K562 (cell line): Measurements from ENCODE around the gene INTS1. TPM values are rescaled to one million over a fixed set of nuclear protein-coding genes. Genes with fewer than 3 reads are reported as not detected.

Experiments
- ATAC-seq: fragments of 200-7000 bp; cut with Tn5 transposase; 3 replicates; pipeline ENCODE4 v1.9.1; 2020; ENCODE audit warnings: moderate library complexity
- BruUV-seq: library from RNA; stranded (reverse); fragments of 400-500 nt; replicated peaks from 2 replicates; lab custom pipeline; 2021; lab: Mats Ljungman, UMichigan
- CTCF ChIA-PET: fragments of 300-600 bp; formaldehyde crosslinking; extraction: SDS; loops from one replicate; lab custom pipeline; 2021; ENCODE audit warnings: low intra/inter-chr PET ratio; lab: Yijun Ruan, JAX
- POLR2A ChIA-PET: fragments of 300-600, 350-650 bp; sonication (Branson Sonifier 250); formaldehyde crosslinking; extraction: SDS; loops from one replicate; lab custom pipeline; 2021; ENCODE audit warnings: antibody characterized with exemption, inconsistent platforms; lab: Yijun Ruan, JAX
- DNase-seq, 4 experiments: peaks; one replicate each; pipeline versions ENCODE4 v3.0.0 to v3.0.0-alpha.2; 2011 to 2018; ENCODE audit warnings: low spot score in 3 of 4, mixed read lengths in 3 of 4; ENCODE audit errors: extremely low read depth in 1 of 4
- FAIRE-seq: peaks from 2 replicates; lab custom pipeline; 2011; peaks lifted over from hg19 to GRCh38; lab: Jason Lieb, UNC
- H2AFZ ChIP-seq: 2 replicates; pipeline ENCODE4 v1.6.0; 2011; ENCODE audit warnings: low read depth, low read length, control low read depth, inconsistent platforms
- H3K27ac ChIP-seq: fragments of 200-600 bp; 3 replicates; pipeline ENCODE4 v1.8.0; 2011; ENCODE audit warnings: low read depth, mild to moderate bottlenecking, control low read depth, inconsistent platforms, low read length, moderate library complexity, mixed read lengths; ENCODE audit errors: extremely low read depth
- H3K27me3 ChIP-seq, 2 experiments: fragments of 300-600 bp in 1 of 2; 2 replicates in 1 of 2; 3 replicates in 1 of 2; pipeline versions ENCODE4 v1.6.0 to v1.8.0; 2011; ENCODE audit warnings: inconsistent platforms in 2 of 2, low read length in 2 of 2, mild to moderate bottlenecking in 1 of 2, mixed read lengths in 1 of 2, moderate library complexity in 1 of 2; ENCODE audit not compliant: control insufficient read depth in 2 of 2, insufficient read depth in 2 of 2
- H3K36me3 ChIP-seq: fragments of 300-600 bp; 3 replicates; pipeline ENCODE4 v1.8.0; 2011; ENCODE audit warnings: mild to moderate bottlenecking, low read length, inconsistent platforms; ENCODE audit not compliant: control insufficient read depth, insufficient read depth
- H3K4me1 ChIP-seq, 2 experiments: fragments of 200-600 bp in 1 of 2; replicated peaks in 1 of 2; 2 replicates in 1 of 2; 3 replicates in 1 of 2; pipeline versions ENCODE4 v1.5.1 to v1.8.0; 2011; ENCODE audit warnings: inconsistent platforms in 2 of 2, low read length in 2 of 2, mild to moderate bottlenecking in 1 of 2, mixed read lengths in 1 of 2, moderate library complexity in 1 of 2; ENCODE audit not compliant: control insufficient read depth in 2 of 2, insufficient read depth in 2 of 2
- H3K4me2 ChIP-seq: 2 replicates; pipeline ENCODE4 v1.6.1; 2011; ENCODE audit warnings: low read length, control low read depth, inconsistent platforms, mixed read lengths; ENCODE audit not compliant: insufficient read depth
- H3K4me3 ChIP-seq: fragments of 200-600 bp; sonication (generic), shearing (Covaris generic); 2 replicates; pipeline ENCODE4 v1.5.1; 2016; ENCODE audit warnings: control low read depth, inconsistent platforms
- H3K79me2 ChIP-seq: fragments of 200-600 bp; 3 replicates; pipeline ENCODE4 v1.8.0; 2011; ENCODE audit warnings: low read length, inconsistent platforms; ENCODE audit not compliant: control insufficient read depth, insufficient read depth
- H3K9ac ChIP-seq, 2 experiments: 2 replicates each; pipeline versions ENCODE4 v1.6.0 to v1.6.1; 2011; ENCODE audit warnings: low read depth in 2 of 2, low read length in 2 of 2, control low read depth in 1 of 2, inconsistent platforms in 1 of 2, mild to moderate bottlenecking in 1 of 2, mixed read lengths in 1 of 2; ENCODE audit not compliant: insufficient read depth in 1 of 2
- H3K9me1 ChIP-seq: one replicate; pipeline ENCODE4 v1.6.0; 2011; ENCODE audit warnings: inconsistent platforms, mild to moderate bottlenecking, low read length, moderate library complexity; ENCODE audit not compliant: control insufficient read depth, insufficient read depth
- H3K9me3 ChIP-seq: replicated peaks from 2 replicates; pipeline ENCODE4 v1.5.1; 2011; ENCODE audit warnings: low read depth, low read length, inconsistent platforms; ENCODE audit not compliant: control insufficient read depth, insufficient read depth
- H4K20me1 ChIP-seq: replicated peaks from 2 replicates; pipeline ENCODE4 v1.6.1; 2011; ENCODE audit warnings: low read length, inconsistent platforms, mixed read lengths; ENCODE audit not compliant: control insufficient read depth, insufficient read depth
- BCOR ChIP-seq: fragments of 450-650 bp; IDR thresholded peaks from 2 replicates; pipeline ENCODE4 v1.6.1; 2016
- CBX8 ChIP-seq: fragments of 200-600 bp; sonication (generic); IDR thresholded peaks from 2 replicates; pipeline ENCODE4 v1.6.1; 2012; ENCODE audit warnings: borderline replicate concordance, mixed run types, low read depth, mild to moderate bottlenecking, moderate library complexity, mixed read lengths, low read length, control low read depth, inconsistent platforms; ENCODE audit not compliant: poor library complexity, severe bottlenecking; ENCODE audit errors: extremely low read depth
- E2F8 ChIP-seq: fragments of 450-650 bp; IDR thresholded peaks from 2 replicates; pipeline ENCODE4 v1.7.1; 2018; ENCODE audit warnings: mild to moderate bottlenecking, low read depth; ENCODE audit not compliant: partially characterized antibody
- ETV5 ChIP-seq: sonication (generic); formaldehyde crosslinking; IDR thresholded peaks from 2 replicates; pipeline ENCODE4 v1.4.0; 2020; ENCODE audit warnings: low read depth, mild to moderate bottlenecking, missing genetic modification reagents
- HEY1 ChIP-seq: fragments of 250-450 bp; sonication (Bioruptor Pico); IDR thresholded peaks from 2 replicates; pipeline ENCODE4 v1.5.0; 2020; ENCODE audit warnings: mild to moderate bottlenecking, moderate library complexity, borderline replicate concordance
- KDM1A ChIP-seq, 2 experiments: fragments of 450-650 bp; IDR thresholded peaks; 2 replicates each; pipeline ENCODE4 v1.6.1; 2016; ENCODE audit warnings: mild to moderate bottlenecking in 2 of 2
- MCM5 ChIP-seq: fragments of 450-650 bp; IDR thresholded peaks from 2 replicates; pipeline ENCODE4 v1.6.1; 2016; ENCODE audit warnings: low read depth
- MTF1 ChIP-seq: fragments of 250-450 bp; sonication (Bioruptor Pico); IDR thresholded peaks from 2 replicates; pipeline ENCODE4 v1.9.0; 2021; ENCODE audit warnings: moderate library complexity, mild to moderate bottlenecking, inconsistent platforms, borderline replicate concordance
- POLR2AphosphoS5 ChIP-seq: IDR thresholded peaks from 2 replicates; pipeline ENCODE4 v1.6.1; 2011; ENCODE audit warnings: mild to moderate bottlenecking, low read depth, low read length, moderate library complexity; ENCODE audit not compliant: control insufficient read depth, insufficient read depth
- POLR3G ChIP-seq: IDR thresholded peaks from 2 replicates; pipeline ENCODE4 v1.6.1; 2011; ENCODE audit not compliant: insufficient read length, insufficient replicate concordance; ENCODE audit errors: extremely low read depth
- RBM17 ChIP-seq: fragments of 200-400 bp; formaldehyde crosslinking; IDR thresholded peaks from 2 replicates; pipeline ENCODE4 v1.6.1; 2017; ENCODE audit warnings: low read depth, mild to moderate bottlenecking, low read length, borderline replicate concordance
- TAF1 ChIP-seq: IDR thresholded peaks from 2 replicates; pipeline ENCODE4 v1.6.1; 2011; ENCODE audit warnings: mild to moderate bottlenecking, low read length, moderate library complexity; ENCODE audit not compliant: insufficient read depth, control insufficient read depth, severe bottlenecking; ENCODE audit errors: extremely low read depth
- THRAP3 ChIP-seq: fragments of 450-650 bp; IDR thresholded peaks from 2 replicates; pipeline ENCODE4 v1.6.1; 2016; ENCODE audit warnings: mild to moderate bottlenecking, inconsistent platforms, borderline replicate concordance
- ZFP1 ChIP-seq: fragments of 450-650 bp; formaldehyde crosslinking; IDR thresholded peaks from 2 replicates; pipeline ENCODE4 v1.4.0; 2020; ENCODE audit warnings: mild to moderate bottlenecking, mixed read lengths
- ZNF124 ChIP-seq: sonication (generic); formaldehyde crosslinking; IDR thresholded peaks from 2 replicates; pipeline ENCODE4 v1.8.1; 2022; ENCODE audit warnings: missing genetic modification reagents
- ZNF347 ChIP-seq: fragments of 450-650 bp; formaldehyde crosslinking; IDR thresholded peaks from 2 replicates; pipeline ENCODE4 v1.4.0; 2020; ENCODE audit warnings: low read depth, mild to moderate bottlenecking, moderate library complexity
- ZNF444 ChIP-seq: fragments of 250-450 bp; sonication (Bioruptor Pico); IDR thresholded peaks from 2 replicates; pipeline ENCODE4 v1.4.0; 2020; ENCODE audit warnings: mild to moderate bottlenecking, moderate library complexity
- WGBS: fragments of 100-300 bp; shearing (Covaris generic); methylation state at CpG from one replicate; pipeline ENCODE4 v1.1.6; 2016; ENCODE audit warnings: low coverage, mixed read lengths; ENCODE audit not compliant: insufficient coverage; ENCODE audit errors: missing lambda C conversion rate; 5-methylcytosine and 5-hydroxymethylcytosine counted together
- in situ Hi-C: fragments of 300-500 bp; cut with MboI; formaldehyde crosslinking; loops from 4 replicates; pipeline ENCODE4 v1.15.0; 2018; ENCODE audit warnings: inconsistent platforms, mixed read lengths
- intact Hi-C: fragments of 100-400 bp; cut with micrococcal nuclease; formaldehyde crosslinking; loops from 2 replicates; pipeline ENCODE4 v1.14.2; 2022
- polyA plus RNA-seq, 8 experiments: library from polyadenylated mRNA; depleted of rRNA in 4 of 8; stranded (reverse) in 5 of 8; unstranded in 3 of 8; fragments of >200 nt; fragmentation: Nextera tagmentation in 2 of 8; fragmentation: Illumina TruSeq in 1 of 8; extraction: Ambion mirVana in 2 of 8; extraction: Trizol in 1 of 8; gene quantifications; 2 replicates each; pipeline versions ENCODE4 v1.2.1 to v1.2.3, GENCODE V29; 2011 to 2014; ENCODE audit warnings: inconsistent platforms in 1 of 8, missing spikeins in 1 of 8
- total RNA-seq, 7 experiments: library from RNA; depleted of rRNA in 6 of 7; stranded (reverse); fragments of >200 nt in 6 of 7; fragmentation: Illumina TruSeq in 2 of 7; extraction: Trizol in 2 of 7; gene quantifications; 2 replicates each; pipeline versions ENCODE4 v1.2.1 to v1.2.3, GENCODE V29; 2011 to 2021; ENCODE audit warnings: low replicate concordance in 1 of 7
- TF ChIP-seq, protein P1 (sequence below): fragments of 450-650 bp; formaldehyde crosslinking; IDR thresholded peaks from 2 replicates; pipeline ENCODE4 v1.4.0; 2022; ENCODE audit warnings: missing genetic modification characterization

Gene INTS1
- total and polyA plus RNA-seq, 9 of the 15 experiments (the other 6 are each of a cell fraction or from before 2014, with no cell fraction given) = 0.34 to 119 (median 18.5) TPM

GRCh38 chr7:1532456-1533254 lies 28.5 kb upstream of the INTS1 start:
- ChIA-PET POLR2A (interaction anchor here (0.7 to 1.7 kb wide), 8 partner anchors 10 to 57 kb away, joined by 3 to 6 read pairs (median 3); no protein-coding TSS in a partner anchor), CTCF (no interaction called here)
- BruUV-seq = TSS peak; percentile 41
- peaks cover 62% of the 10 kb centered on the region for H3K79me2 ChIP-seq
- in situ Hi-C loops (no loop called here), intact Hi-C loops (no loop called here)
- FAIRE-seq = peak; percentile 93
- H3K27me3 ChIP-seq = peaks cover 3 to 6% of the 10 kb centered on the region in 2 experiments; a peak in 3 of 5 replicates
- no peaks in the 10 kb centered on the region for H3K9me3 ChIP-seq
- H3K27ac ChIP-seq = peak overlapping the region; percentile 59
- peaks cover 42 to 77% of the 10 kb centered on the region in 2 experiments for H3K4me1 ChIP-seq
- peak overlapping the region; percentile 55 for H3K4me2 ChIP-seq
- peaks cover 19% of the 10 kb centered on the region; the same call in 2 of the 3 replicates for H3K36me3 ChIP-seq
- DNase-seq = peak in 3 of 4 experiments; percentile 41 to 70 (median 66)
- peak overlapping the region; percentile 65 to 87 for H3K9ac ChIP-seq
- peaks cover 7% of the 10 kb centered on the region for H3K9me1 ChIP-seq
- H2AFZ ChIP-seq = no peak overlapping the region
- 4% methylated on average over 36 of the region's 36 CpGs for whole genome bisulfite sequencing
- peak overlapping the region; percentile 54; the same call in 1 of the 2 replicates for H3K4me3 ChIP-seq
- peaks cover 47% of the 10 kb centered on the region for H4K20me1 ChIP-seq
- peak; percentile 69 for ATAC-seq
- TF ChIP-seq HEY1 (CRISPR knock-in tag) (no peak), MCM5 (no peak), MTF1 (no peak), KDM1A (IDR thresholded peaks at IDR 0.05) (peak; percentile 88; a peak in 3 of 4 replicates), ZFP1 (CRISPR knock-in tag) (no peak), ZNF444 (CRISPR knock-in tag) (no peak), THRAP3 (no peak), BCOR (peak; percentile 36; the same call in 1 of the 2 replicates), TAF1 (no peak), ZNF347 (no peak), CBX8 (no peak), RBM17 (no peak), POLR2AphosphoS5 (no peak), E2F8 (peak; percentile 44), ZNF124 (CRISPR knock-in tag) (no peak), ETV5 (peak; percentile 75; the same call in 1 of the 2 replicates), POLR3G (no peak)
- TF ChIP-seq, protein P1, sequence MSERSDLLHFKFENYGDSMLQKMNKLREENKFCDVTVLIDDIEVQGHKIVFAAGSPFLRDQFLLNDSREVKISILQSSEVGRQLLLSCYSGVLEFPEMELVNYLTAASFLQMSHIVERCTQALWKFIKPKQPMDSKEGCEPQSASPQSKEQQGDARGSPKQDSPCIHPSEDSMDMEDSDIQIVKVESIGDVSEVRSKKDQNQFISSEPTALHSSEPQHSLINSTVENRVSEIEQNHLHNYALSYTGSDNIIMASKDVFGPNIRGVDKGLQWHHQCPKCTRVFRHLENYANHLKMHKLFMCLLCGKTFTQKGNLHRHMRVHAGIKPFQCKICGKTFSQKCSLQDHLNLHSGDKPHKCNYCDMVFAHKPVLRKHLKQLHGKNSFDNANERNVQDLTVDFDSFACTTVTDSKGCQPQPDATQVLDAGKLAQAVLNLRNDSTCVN (CRISPR knock-in tag) = no peak
